ENCODE results near the gene PKM.

- no peak for TF ChIP-seq CTCF (IDR thresholded peaks at IDR 0.05)
- no peak for TF ChIP-seq POLR2A (IDR thresholded peaks at IDR 0.05)
These were observed 37.1 kb downstream of the PKM start for GRCh38 chr15:72193836-72194396.

Measured in Peyer's patch (tissue), 4 donors.